G401.6 (cell line): Measurements from ENCODE around the gene UBALD2.
"Not testable (repeated sequence)": the region's sequence is repeated elsewhere in the genome, so short reads cannot be mapped to it uniquely, and the experiment has no call there.

ENCODE experiments used
- FAIRE-seq: peaks from 2 replicates; lab custom pipeline; 2012; peaks lifted over from hg19 to GRCh38; lab: Jason Lieb, UNC

UBALD2 gene

DNA sequence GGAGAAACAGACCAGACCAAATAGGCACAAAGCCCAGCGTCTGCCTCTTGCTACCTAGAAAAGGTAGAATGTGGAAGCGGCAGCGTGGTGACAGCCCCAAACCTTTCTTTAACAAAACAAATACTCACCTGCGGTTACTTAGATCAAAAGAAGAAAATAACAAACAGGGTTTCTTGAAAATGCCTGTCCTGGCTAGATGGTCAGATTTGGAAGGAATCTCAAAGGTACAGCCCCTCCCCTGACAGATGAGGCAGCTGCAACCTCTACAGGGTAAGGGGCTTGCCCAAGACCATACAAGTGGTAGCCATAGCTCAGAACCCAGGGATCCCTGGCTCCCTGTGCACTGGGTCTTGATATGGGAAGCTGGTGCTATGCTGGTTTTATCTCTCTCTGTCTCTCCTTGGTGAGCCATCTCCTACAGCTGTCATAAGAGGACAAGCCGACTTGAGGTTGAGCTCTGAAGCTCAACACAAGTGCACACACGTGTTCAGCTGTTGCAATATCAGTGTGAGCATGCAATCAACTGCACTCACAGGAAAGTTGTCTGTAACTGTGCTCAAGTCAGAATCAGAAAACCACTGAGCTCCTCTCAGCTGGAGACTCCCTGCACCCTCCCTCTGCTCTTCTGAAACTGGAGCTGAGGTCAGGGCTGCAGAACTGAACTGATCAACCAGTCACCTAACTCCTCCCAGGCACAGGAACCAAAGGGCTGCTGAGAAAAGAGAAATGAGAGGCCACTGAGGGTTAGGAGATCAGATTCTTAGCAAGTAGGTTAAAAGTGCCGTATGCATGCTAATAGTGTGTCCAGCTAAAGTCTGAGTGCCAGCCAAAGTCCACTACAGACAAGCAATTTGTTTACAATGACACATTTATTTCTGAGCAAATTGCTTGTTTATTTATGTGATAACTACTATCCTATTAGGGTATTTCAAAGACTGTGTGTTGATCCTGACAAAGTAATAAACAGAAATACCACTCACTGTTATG, 18.8 kb upstream of the UBALD2 start:
- FAIRE-seq = no peak

DNA sequence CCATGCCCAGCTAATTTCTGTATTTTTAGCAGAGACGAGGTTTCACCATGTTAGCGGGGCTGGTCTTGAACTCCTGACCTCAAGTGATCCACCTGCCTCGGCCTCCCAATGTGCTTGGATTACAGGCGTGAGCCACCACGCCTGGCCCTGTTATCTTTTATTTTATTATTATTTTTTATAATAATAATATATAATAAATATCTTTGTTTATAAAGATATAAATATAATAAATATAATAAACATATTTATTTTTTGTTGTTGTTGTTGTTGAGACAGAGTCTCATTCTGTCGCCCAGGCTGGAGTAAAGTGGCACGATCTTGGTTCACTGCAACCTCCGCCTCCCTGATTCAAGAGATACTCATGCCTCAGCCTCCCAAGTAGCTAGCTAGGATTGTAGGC, 17.8 kb upstream of the UBALD2 start:
- no peak for FAIRE-seq

GRCh38 chr17:76248013-76248782, 16.9 kb upstream of the UBALD2 start:
- FAIRE-seq = no peak

DNA sequence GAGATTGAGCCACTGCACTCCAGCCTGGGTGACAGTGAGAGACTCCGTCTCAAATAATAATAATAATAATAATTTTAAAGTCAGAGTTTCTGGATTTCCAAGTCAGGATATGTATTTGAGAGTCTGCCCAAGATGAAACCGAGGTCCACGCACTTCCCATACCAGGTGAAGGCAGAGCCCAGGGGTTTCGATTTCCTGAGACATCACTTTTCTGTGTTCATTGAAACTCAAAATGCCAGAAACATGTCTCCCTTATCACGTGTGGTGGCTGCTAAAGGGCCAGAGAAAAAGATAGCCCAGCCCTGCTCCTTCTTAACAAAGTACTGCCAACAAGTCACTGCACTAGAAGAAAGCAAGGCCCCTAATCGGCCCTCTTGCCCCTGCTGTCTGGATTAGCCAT, 15.0 kb upstream of the UBALD2 start:
- no peak for FAIRE-seq

- no peak for FAIRE-seq
Observed at GRCh38 chr17:76251478-76252039, 13.6 kb upstream of the UBALD2 start.

DNA sequence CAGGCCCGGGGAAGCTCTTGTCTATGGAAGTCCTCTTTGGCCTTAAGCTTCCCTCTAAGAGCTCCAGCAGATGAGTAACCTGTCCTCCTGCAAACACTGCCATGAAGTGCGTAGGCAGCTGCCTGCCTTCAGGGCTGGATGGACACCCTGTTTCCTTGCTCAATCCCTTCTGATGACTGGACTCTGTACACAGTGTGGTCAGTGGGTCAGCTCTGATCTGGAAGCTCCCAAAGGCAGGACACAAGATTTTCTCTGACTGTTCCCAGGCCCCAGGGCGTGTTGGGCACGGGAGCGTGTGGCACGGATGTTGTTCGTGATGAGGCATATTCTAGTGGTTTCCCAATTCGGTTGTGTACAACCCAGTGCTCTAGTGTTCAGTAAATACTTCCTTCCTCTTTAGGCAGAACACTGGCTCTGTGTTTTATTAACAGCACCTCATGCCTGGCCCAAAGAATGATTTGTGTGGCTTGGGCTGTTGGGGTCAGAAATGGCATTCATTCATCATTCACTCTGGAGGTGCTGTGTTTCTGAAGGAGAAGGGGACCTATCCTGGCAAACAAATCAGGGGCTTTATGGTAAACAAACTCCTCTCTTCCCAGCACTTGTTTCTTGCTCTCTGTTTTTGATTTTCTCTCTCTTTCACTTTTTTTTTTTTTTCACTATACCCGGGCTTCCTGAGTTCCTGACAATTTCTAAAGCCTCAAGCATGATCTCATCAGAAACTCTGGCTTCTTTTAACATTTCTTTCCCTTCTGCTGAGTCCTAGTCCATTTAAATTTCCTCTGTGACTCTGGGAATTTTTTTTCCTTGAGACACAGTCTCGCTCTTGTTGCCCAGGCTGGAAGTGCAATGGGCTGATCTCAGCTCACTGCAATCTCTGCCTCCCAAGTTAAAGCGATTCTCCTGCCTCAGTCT, 12.9 kb upstream of the UBALD2 start:
- no peak for FAIRE-seq

GRCh38 chr17:76252967-76253766, 12.0 kb upstream of the UBALD2 start:
- FAIRE-seq = not testable (repeated sequence)

- FAIRE-seq = no peak
Observed at GRCh38 chr17:76253841-76254240, 11.3 kb upstream of the UBALD2 start.

DNA sequence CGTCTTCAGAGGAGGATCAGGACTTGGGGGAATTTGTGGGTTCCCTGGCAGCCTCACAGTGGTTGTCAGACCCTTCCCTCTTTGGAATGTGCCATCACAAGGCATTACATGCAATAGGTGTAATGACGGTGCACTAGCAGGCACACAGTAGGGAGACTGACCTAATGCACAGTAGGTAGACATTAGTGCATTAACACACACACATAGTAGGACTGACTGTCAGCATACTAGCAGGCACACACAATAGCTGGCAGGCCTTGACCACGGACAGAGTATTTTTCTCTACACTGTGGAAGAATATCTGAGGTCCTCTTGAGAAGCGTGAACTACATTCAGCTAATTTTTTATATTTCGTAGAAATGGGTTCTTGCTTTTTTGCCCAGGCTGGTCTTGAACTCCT, 10.9 kb upstream of the UBALD2 start:
- FAIRE-seq = no peak

GRCh38 chr17:76255801-76256429, 9.2 kb upstream of the UBALD2 start:
- no peak for FAIRE-seq

DNA sequence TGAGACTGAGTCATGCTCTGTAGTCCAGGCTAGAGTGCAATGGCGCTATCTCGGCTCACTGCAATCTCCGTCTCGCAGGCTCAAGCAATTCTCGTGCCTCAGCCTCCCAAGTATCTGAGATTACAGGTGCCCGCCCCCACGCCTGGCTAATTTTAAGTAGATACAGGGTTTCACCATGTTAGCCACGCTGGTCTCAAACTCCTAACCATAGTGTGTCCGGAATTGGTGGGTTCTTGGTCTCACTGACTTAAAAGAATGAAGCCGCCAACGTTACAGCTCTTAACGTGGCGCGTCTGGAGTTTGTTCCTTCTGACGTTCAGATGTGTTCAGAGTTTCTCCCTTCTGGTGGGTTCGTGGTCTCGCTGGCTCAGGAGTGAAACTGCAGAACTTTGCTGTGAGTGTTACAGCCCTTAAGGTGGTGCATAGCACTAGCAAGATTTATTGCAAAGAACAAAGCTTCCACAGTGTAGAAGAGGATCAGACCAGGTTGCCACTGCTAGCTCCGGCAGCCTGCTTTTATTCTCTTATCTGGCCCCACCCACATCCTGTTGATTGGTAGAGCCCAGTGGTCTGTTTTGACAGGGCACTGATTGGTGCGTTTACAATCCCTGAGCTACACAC, 8.6 kb upstream of the UBALD2 start:
- FAIRE-seq = not testable (repeated sequence)

DNA sequence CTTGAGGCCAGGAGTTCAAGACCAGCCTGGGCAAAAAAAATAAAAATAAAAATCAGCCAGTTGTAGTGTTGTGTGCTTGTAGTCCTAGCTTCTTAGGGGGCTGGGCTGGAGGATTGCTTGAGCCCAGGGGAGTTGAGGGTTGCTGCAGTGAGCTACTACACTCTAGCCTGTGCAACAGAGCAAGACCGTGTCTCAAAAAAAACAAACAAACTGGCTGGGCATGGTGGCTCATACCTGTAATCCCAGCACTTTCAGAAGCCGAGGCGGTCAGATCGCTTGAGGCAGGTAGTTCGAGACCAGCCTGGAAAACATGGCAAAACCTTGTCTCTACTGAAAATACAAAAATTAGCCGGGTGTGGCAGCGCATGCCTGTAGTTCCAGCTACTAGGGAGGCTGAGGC, 4.9 kb upstream of the UBALD2 start:
- no peak for FAIRE-seq

DNA sequence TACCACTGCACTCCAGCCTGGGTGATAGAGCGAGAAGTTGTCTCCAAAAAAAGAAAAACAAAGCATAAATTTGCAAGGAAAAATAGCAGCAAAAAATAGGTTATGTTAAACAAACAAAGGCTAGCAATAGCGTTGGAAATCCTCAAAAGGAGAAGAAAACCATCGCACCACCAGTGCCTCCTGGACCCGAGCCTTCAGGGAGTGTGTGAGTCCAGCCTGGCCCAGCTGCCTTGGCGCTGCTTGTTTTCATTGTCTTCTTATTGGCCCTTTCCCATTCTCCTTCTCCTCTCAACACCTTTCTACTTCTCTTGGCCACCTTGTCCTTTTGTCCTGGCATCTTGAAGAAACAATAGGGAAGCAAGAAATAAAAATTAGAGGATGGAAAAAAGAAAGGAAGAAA, 4.5 kb upstream of the UBALD2 start:
- no peak for FAIRE-seq

DNA sequence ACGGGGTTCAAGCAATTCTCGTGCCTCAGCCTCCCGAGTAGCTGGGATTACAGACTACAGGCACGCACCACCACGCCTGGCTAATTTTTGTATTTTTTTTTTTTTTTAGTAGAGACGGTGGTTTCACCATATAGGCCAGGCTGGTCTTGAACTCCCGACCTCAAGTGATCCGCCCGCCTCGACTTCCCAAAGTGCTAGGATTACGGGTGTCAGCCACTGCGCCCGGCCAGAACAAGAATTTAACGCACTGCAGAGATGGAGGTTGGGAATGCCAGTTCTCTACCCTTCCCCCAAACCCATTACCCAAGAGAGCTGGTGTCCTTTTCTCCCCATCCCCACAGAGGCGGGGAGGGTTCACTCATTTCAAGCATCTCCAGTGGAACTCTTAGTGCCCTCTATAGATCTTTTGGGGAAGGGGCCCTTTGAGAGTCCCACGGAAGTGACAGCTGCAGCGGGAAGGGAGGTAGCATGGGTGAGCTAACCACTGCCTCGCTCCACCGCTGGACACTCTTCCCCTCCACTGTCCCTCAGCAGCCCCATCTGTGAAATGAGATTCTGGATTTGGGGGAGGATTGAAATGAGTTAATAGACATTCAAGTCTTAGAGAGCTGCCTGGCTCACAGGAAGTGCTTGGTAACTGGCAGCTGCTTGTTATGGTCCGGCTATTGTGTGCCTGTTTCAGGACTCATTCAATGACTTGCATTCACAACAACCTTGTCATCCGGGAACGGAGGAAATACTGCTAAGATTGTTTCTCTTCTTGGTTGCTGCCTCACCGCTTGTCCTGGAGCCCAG, 3.5 kb upstream of the UBALD2 start:
- no peak for FAIRE-seq

DNA sequence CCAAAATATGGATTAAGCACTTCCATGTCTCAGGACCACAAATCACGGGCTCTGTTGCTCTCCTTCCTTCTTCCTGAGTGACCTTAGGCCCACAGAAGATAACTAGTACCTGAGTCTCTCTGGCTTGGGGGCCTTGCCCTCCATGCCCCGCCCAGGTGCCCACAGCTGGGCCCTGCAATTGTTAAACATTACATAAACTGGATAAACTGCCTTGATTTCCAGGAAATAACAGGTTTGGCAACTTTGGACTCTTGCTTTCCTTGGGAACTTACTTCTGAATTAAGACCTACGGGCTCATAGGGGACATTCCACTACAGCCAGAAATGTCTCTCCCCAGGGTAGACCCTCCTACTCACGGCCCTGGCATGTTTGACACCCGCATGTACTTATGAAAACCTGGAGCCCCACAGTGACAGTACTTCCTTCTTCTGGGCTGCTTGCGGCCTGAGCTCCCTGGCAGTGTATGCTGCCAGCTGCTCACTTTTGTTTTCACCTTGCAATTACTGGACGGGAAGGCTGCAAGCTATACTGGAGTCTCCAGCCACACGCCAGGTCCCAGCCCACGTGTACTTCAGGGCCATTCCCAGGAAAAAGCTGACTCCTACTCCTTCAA, 2.3 kb upstream of the UBALD2 start:
- no peak for FAIRE-seq

- FAIRE-seq = no peak
Observed at GRCh38 chr17:76263896-76264295, 1.3 kb upstream of the UBALD2 start.

DNA sequence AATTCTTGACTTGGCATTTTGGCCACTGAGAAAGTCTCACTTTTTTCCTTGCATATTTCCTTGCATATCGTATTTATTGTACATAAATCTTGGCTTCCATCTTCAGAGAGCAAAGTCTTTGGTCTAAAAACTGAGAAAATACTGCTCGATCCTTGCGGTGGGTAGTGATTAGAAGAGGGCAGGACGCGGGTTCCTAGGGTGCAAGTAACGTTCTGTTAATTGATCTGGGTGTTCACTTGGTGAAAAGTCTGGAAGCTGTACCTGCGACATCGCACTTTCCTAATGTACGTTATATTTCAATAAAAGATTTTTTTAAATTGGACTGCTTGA, 758 bp upstream of the UBALD2 start:
- no peak for FAIRE-seq

DNA sequence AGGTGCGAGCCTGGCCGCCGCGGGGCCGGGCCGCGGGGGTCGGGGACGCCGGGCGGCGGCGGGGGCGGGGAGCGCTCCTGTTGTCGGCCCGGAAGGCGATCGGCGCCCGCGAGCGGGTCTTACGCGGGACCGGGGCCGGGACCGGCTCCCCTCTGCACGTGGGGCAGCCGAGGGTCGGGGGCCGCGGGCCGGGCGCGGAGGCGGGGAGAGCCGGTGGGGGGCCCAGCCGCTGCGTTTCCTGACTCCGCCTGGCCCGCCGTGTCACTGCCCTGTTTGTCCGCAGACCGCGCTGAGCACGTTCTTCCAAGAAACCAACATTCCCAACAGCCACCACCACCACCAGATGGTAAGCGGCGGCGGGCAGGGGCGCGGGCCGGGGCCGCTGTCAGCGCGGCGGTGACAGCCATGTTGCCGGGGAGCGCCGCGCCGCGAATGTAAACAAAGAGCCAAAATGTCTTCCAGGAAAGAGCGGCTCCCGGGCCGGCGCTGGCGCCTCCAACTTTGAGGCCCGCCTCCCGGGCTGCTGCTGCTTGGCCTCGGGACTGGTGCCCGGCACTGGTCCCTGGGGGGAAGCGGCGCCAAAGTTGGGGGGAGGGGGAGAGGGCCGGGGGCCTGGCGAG, 586 bp downstream of the UBALD2 start:
- no peak for FAIRE-seq
